HEK293 (cell line): ENCODE data around the gene NARF.

Experiments
- CTCF ChIA-PET: fragments of 350-600 bp; formaldehyde crosslinking; extraction: SDS; loops from one replicate; lab custom pipeline; 2021; ENCODE audit warnings: antibody characterized with exemption; lab: Yijun Ruan, JAX
- POLR2A ChIA-PET: fragments of 300-600 bp; formaldehyde crosslinking; extraction: SDS; loops from one replicate; lab custom pipeline; 2020; ENCODE audit warnings: antibody characterized with exemption, inconsistent platforms; lab: Yijun Ruan, JAX
- H3K27ac ChIP-seq: fragments of 200-500 bp; sonication (Bioruptor generic); 2 replicates; pipeline ENCODE4 v1.5.1; 2014; ENCODE audit warnings: low read depth, low read length, control low read depth, inconsistent platforms; ENCODE audit errors: extremely low read depth
- H3K36me3 ChIP-seq, 2 experiments: fragments of 200-500 bp in 1 of 2; sonication (Bioruptor generic) in 1 of 2; 1 replicate in 1 of 2; 2 replicates in 1 of 2; pipeline ENCODE4 v1.5.1; 2014 to 2017; ENCODE audit warnings: inconsistent platforms in 2 of 2, low read length in 2 of 2; ENCODE audit not compliant: control insufficient read depth in 2 of 2, insufficient read depth in 1 of 2
- H3K4me1 ChIP-seq: fragments of 200-500 bp; sonication (Bioruptor generic); 2 replicates; pipeline ENCODE4 v1.5.1; 2014; ENCODE audit warnings: mild to moderate bottlenecking, low read length, inconsistent platforms; ENCODE audit not compliant: control insufficient read depth, insufficient read depth
- H3K4me3 ChIP-seq: 2 replicates; pipeline ENCODE4 v1.5.1; 2011; ENCODE audit warnings: low read depth, mild to moderate bottlenecking, control low read depth, low read length, moderate library complexity
- H3K9me3 ChIP-seq: fragments of 200-500 bp; sonication (Bioruptor generic); 2 replicates; pipeline ENCODE4 v1.5.1; 2014; ENCODE audit warnings: low read depth, low read length, inconsistent platforms; ENCODE audit not compliant: control insufficient read depth, insufficient read depth
- BCL11A ChIP-seq: fragments of 450-650 bp; formaldehyde crosslinking; IDR thresholded peaks from 2 replicates; pipeline ENCODE4 v1.5.1; 2016; ENCODE audit warnings: low read depth, missing biosample characterization, missing genetic modification characterization
- EGR2 ChIP-seq: fragments of 450-650 bp; formaldehyde crosslinking; IDR thresholded peaks from 2 replicates; pipeline ENCODE4 v1.5.1; 2016; ENCODE audit warnings: low read depth, missing biosample characterization, missing genetic modification characterization
- GLIS2 ChIP-seq: fragments of 450-650 bp; formaldehyde crosslinking; IDR thresholded peaks from 2 replicates; pipeline ENCODE4 v1.5.1; 2016; ENCODE audit warnings: missing biosample characterization, missing genetic modification characterization
- SCRT2 ChIP-seq: fragments of 450-650 bp; formaldehyde crosslinking; IDR thresholded peaks from 2 replicates; pipeline ENCODE4 v1.5.1; 2016; ENCODE audit warnings: missing biosample characterization, missing genetic modification characterization
- TCF7L2 ChIP-seq: IDR thresholded peaks from 2 replicates; pipeline ENCODE4 v1.6.1; 2011; ENCODE audit warnings: low read depth, mild to moderate bottlenecking, inconsistent platforms, low read length, moderate library complexity, borderline replicate concordance
- ZFHX2 ChIP-seq: fragments of 450-650 bp; formaldehyde crosslinking; conservative IDR thresholded peaks from 2 replicates; pipeline ENCODE4 v1.5.1; 2016; ENCODE audit warnings: missing biosample characterization, missing genetic modification characterization
- ZFP69B ChIP-seq: fragments of 450-650 bp; formaldehyde crosslinking; IDR thresholded peaks from 2 replicates; pipeline ENCODE4 v1.5.1; 2016; ENCODE audit warnings: missing biosample characterization, missing genetic modification characterization
- ZNF354C ChIP-seq: fragments of 450-650 bp; formaldehyde crosslinking; IDR thresholded peaks from 2 replicates; pipeline ENCODE4 v1.5.1; 2016; ENCODE audit warnings: missing biosample characterization, missing genetic modification characterization, low read depth, borderline replicate concordance
- ZNF394 ChIP-seq: fragments of 450-650 bp; formaldehyde crosslinking; IDR thresholded peaks from 2 replicates; pipeline ENCODE4 v1.5.1; 2016; ENCODE audit warnings: missing biosample characterization, missing genetic modification characterization, mild to moderate bottlenecking, moderate library complexity, borderline replicate concordance
- TF ChIP-seq, protein P1 (sequence below): fragments of 450-650 bp; formaldehyde crosslinking; IDR thresholded peaks from 2 replicates; pipeline ENCODE4 v1.5.1; 2017; ENCODE audit warnings: missing biosample characterization, missing genetic modification characterization
- TF ChIP-seq, protein P2 (sequence below): fragments of 450-650 bp; formaldehyde crosslinking; IDR thresholded peaks from 2 replicates; pipeline ENCODE4 v1.5.1; 2016; ENCODE audit warnings: missing biosample characterization, missing genetic modification characterization, borderline replicate concordance
- TF ChIP-seq, protein P3 (sequence below): fragments of 450-650 bp; formaldehyde crosslinking; IDR thresholded peaks from 2 replicates; pipeline ENCODE4 v1.5.1; 2016; ENCODE audit warnings: missing biosample characterization, missing genetic modification characterization

NARF gene

DNA sequence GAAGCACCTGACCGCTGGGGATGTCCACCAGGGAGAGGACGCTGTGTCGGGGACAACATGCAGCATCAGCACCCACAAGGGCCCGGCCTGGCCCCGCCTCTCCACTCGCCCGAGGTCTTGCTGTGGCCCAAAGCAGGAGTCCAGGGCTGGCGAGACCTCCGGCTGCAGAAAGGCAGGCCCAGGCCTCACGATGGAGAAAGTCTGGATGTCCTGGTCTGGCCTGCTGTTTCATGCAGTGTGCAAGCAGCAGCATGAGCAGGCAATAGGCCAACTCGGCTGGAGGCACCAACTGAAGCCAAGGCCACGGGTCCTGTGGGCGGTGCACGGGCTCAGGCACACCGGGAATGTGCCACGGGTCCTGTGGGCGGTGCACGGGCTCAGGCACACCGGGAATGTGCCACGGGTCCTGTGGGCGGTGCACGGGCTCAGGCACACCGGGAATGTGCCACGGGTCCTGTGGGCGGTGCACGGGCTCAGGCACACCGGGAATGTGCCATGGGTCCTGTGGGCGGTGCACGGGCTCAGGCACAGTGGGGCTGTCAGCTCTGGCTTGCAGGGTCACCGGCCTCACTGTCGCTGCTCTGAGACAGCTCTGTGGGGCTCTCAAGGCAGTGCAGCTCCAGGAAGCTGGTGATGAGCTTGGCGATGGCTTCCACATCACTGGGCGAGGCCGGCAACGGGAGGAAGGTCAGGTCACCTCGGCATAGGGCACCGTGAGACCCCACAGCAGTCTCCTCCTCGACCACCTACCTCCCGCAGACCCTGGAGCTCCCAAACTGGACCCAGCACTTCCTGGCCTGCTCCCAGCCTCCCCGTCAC lies 14.9 kb upstream of the NARF start:
- no peak overlapping the region for H3K27ac ChIP-seq
- CTCF ChIA-PET = no interaction called here
- H3K9me3 ChIP-seq = no peaks in the 10 kb centered on the region
- no peaks in the 10 kb centered on the region for H3K4me1 ChIP-seq
- H3K36me3 ChIP-seq = peaks cover 0 to 50% of the 10 kb centered on the region in 2 experiments; a peak in 1 of 3 replicates
- POLR2A ChIA-PET = interaction anchor here (0.8 kb wide), 1 partner anchor 10 kb away, joined by 3 read pairs; no protein-coding TSS in a partner anchor
- H3K4me3 ChIP-seq = no peak overlapping the region
- TF ChIP-seq ZFHX2 (tag by site-specific recombination) (0 out of 2 replicates have a peak, but pooled peaks have one; percentile 24), EGR2 (no peak)
- TF ChIP-seq, all 188 proteins: peak for 1

DNA sequence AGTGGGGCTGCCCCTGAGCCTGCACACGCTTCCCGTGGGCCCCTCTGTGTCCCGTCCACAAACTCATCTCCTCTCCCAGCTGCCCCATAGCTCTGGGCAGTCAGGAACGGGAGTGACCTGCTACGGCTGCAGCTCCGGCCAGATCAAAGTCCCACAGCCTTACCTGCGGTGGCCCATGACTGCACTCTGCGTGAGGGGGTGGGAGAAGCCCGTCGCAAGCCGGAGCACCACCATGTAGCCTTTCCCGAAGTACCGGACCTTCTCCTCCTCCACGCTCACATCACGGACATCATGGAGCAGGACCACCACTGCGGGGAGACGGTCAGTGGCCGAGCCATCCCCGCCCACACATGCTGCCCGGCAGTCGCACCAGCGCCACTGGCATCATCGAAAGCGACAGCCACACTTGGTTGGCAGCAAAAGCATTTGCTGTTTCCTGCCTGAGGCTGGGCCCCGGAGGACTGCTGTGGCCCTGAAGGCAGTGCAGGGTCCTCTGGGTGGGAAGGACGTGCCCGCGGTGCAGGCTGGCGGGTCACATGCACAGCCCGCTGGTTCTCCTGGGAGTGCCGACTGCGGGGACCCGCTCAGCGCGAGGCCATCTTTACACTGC lies 14.2 kb upstream of the NARF start:
- Histone ChIP-seq H3K4me1 (no peaks in the 10 kb centered on the region), H3K9me3 (no peaks in the 10 kb centered on the region), H3K27ac (no peak overlapping the region), H3K4me3 (no peak overlapping the region), H3K36me3 (peaks cover 0 to 50% of the 10 kb centered on the region in 2 experiments; a peak in 1 of 3 replicates)
- TF ChIP-seq ZFP69B (tag by site-specific recombination) = no peak
- TF ChIP-seq GLIS2 = no peak
- no peak for TF ChIP-seq TCF7L2
- no peak for TF ChIP-seq ZNF394 (tag by site-specific recombination)
- TF ChIP-seq, protein P1, sequence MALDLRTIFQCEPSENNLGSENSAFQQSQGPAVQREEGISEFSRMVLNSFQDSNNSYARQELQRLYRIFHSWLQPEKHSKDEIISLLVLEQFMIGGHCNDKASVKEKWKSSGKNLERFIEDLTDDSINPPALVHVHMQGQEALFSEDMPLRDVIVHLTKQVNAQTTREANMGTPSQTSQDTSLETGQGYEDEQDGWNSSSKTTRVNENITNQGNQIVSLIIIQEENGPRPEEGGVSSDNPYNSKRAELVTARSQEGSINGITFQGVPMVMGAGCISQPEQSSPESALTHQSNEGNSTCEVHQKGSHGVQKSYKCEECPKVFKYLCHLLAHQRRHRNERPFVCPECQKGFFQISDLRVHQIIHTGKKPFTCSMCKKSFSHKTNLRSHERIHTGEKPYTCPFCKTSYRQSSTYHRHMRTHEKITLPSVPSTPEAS (tag by site-specific recombination) = no peak
- no peak for TF ChIP-seq ZNF354C (tag by site-specific recombination)
- no peak for TF ChIP-seq BCL11A (tag by site-specific recombination)
- ChIA-PET CTCF (no interaction called here), POLR2A (no interaction called here)

DNA sequence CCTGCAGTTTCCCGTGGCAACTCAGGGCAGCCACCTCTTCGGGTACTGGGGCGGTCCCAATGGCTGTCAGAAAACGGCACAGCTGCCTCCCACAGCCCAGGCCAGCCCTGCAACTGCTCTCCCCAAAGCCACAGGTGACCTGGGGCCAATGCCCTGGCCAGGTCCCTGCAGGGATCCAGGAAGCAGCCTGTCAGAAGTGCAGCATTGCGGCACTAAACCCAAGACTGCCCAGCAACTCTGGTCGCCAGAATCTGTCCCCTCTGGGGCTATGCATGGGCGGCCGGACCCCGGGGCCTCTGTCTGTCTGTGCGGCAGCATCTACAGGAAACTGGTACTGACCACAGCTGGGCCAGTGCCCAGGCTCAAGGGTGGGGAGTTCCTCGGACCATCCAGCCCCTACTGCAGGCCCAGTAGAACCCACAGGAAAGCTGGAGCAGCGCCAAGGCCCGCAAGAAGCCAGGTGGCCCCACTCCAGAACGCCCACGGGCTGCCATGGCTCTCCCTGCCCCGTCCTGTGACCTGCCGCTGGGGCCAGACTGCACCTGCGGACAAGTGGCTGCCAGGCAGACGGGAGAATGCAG lies 13.5 kb upstream of the NARF start:
- H3K27ac ChIP-seq = no peak overlapping the region
- no peaks in the 10 kb centered on the region for H3K4me1 ChIP-seq
- peaks cover 0 to 50% of the 10 kb centered on the region in 2 experiments; a peak in 1 of 3 replicates for H3K36me3 ChIP-seq
- ChIA-PET CTCF (no interaction called here), POLR2A (no interaction called here)
- TF ChIP-seq, protein P2, sequence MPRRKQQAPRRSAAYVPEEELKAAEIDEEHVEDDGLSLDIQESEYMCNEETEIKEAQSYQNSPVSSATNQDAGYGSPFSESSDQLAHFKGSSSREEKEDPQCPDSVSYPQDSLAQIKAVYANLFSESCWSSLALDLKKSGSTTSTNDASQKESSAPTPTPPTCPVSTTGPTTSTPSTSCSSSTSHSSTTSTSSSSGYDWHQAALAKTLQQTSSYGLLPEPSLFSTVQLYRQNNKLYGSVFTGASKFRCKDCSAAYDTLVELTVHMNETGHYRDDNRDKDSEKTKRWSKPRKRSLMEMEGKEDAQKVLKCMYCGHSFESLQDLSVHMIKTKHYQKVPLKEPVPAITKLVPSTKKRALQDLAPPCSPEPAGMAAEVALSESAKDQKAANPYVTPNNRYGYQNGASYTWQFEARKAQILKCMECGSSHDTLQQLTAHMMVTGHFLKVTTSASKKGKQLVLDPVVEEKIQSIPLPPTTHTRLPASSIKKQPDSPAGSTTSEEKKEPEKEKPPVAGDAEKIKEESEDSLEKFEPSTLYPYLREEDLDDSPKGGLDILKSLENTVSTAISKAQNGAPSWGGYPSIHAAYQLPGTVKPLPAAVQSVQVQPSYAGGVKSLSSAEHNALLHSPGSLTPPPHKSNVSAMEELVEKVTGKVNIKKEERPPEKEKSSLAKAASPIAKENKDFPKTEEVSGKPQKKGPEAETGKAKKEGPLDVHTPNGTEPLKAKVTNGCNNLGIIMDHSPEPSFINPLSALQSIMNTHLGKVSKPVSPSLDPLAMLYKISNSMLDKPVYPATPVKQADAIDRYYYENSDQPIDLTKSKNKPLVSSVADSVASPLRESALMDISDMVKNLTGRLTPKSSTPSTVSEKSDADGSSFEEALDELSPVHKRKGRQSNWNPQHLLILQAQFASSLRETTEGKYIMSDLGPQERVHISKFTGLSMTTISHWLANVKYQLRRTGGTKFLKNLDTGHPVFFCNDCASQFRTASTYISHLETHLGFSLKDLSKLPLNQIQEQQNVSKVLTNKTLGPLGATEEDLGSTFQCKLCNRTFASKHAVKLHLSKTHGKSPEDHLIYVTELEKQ = no peak
- TF ChIP-seq SCRT2 (tag by site-specific recombination) = peak; percentile 59
- TF ChIP-seq, protein P3, sequence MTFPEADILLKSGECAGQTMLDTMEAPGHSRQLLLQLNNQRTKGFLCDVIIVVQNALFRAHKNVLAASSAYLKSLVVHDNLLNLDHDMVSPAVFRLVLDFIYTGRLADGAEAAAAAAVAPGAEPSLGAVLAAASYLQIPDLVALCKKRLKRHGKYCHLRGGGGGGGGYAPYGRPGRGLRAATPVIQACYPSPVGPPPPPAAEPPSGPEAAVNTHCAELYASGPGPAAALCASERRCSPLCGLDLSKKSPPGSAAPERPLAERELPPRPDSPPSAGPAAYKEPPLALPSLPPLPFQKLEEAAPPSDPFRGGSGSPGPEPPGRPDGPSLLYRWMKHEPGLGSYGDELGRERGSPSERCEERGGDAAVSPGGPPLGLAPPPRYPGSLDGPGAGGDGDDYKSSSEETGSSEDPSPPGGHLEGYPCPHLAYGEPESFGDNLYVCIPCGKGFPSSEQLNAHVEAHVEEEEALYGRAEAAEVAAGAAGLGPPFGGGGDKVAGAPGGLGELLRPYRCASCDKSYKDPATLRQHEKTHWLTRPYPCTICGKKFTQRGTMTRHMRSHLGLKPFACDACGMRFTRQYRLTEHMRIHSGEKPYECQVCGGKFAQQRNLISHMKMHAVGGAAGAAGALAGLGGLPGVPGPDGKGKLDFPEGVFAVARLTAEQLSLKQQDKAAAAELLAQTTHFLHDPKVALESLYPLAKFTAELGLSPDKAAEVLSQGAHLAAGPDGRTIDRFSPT (tag by site-specific recombination) = no peak
- H3K4me3 ChIP-seq = no peak overlapping the region
- no peaks in the 10 kb centered on the region for H3K9me3 ChIP-seq
